H9 (cell line): Measurements from ENCODE around the gene B3GNT3. TPM values are rescaled to one million over a fixed set of nuclear protein-coding genes. Genes with fewer than 3 reads are reported as not detected.
A peak's percentile ranks its signal among the peaks of the same experiment; 100 is the strongest.

Experiments used
- DNase-seq: peaks from one replicate; pipeline ENCODE4 v3.0.0-alpha.2; 2017
- H2AFZ ChIP-seq: one replicate; pipeline ENCODE4 v1.6.1; 2013; ENCODE audit warnings: mild to moderate bottlenecking, low read length, control low read depth, moderate library complexity
- H2AK5ac ChIP-seq: 2 replicates; pipeline ENCODE4 v1.6.1; 2013; ENCODE audit warnings: low read length, control low read depth, mixed read lengths; ENCODE audit not compliant: insufficient read length
- H2BK120ac ChIP-seq: one replicate; pipeline ENCODE4 v1.6.1; 2013; ENCODE audit warnings: low read depth, mild to moderate bottlenecking, low read length, control low read depth, inconsistent platforms; ENCODE audit not compliant: poor library complexity, severe bottlenecking
- H2BK12ac ChIP-seq: 2 replicates; pipeline ENCODE4 v1.6.1; 2013; ENCODE audit warnings: low read length, control low read depth, mixed read lengths, low read depth; ENCODE audit not compliant: insufficient read length
- H2BK15ac ChIP-seq: 2 replicates; pipeline ENCODE4 v1.6.1; 2013; ENCODE audit warnings: low read depth, low read length, control low read depth
- H2BK20ac ChIP-seq: one replicate; pipeline ENCODE4 v1.6.1; 2013; ENCODE audit warnings: low read depth, mild to moderate bottlenecking, low read length, control low read depth, inconsistent platforms; ENCODE audit not compliant: poor library complexity, severe bottlenecking
- H2BK5ac ChIP-seq: 2 replicates; pipeline ENCODE4 v1.6.1; 2013; ENCODE audit warnings: low read length, control low read depth, mixed read lengths; ENCODE audit not compliant: insufficient read length
- H3K14ac ChIP-seq: 2 replicates; pipeline ENCODE4 v1.6.1; 2013; ENCODE audit warnings: low read length, control low read depth; ENCODE audit not compliant: insufficient read depth
- H3K18ac ChIP-seq: 2 replicates; pipeline ENCODE4 v1.6.1; 2013; ENCODE audit warnings: low read depth, mild to moderate bottlenecking, mixed read lengths, low read length, control low read depth; ENCODE audit not compliant: insufficient read length
- H3K23ac ChIP-seq: 2 replicates; pipeline ENCODE4 v1.6.1; 2013; ENCODE audit warnings: low read length, control low read depth, mixed read lengths, low read depth; ENCODE audit not compliant: insufficient read length
- H3K23me2 ChIP-seq: 2 replicates; pipeline ENCODE4 v1.6.1; 2013; ENCODE audit warnings: low read depth, mild to moderate bottlenecking, mixed read lengths, low read length, control low read depth; ENCODE audit not compliant: insufficient read length, poor library complexity, severe bottlenecking
- H3K27ac ChIP-seq: 2 replicates; pipeline ENCODE4 v1.5.1; 2013; ENCODE audit warnings: low read length, control low read depth, mixed read lengths, low read depth; ENCODE audit not compliant: insufficient read length
- H3K27me3 ChIP-seq: 2 replicates; pipeline ENCODE4 v1.6.1; 2013; ENCODE audit warnings: low read length, control low read depth, inconsistent platforms; ENCODE audit not compliant: insufficient read depth
- H3K4ac ChIP-seq: 2 replicates; pipeline ENCODE4 v1.6.1; 2013; ENCODE audit warnings: low read depth, mild to moderate bottlenecking, control low read depth, inconsistent platforms, low read length, moderate library complexity
- H3K4me1 ChIP-seq: 2 replicates; pipeline ENCODE4 v1.6.1; 2013; ENCODE audit warnings: low read length, control low read depth, inconsistent platforms; ENCODE audit not compliant: insufficient read depth
- H3K4me2 ChIP-seq: 2 replicates; pipeline ENCODE4 v1.6.1; 2013; ENCODE audit warnings: low read length, control low read depth, mixed read lengths; ENCODE audit not compliant: insufficient read length, insufficient read depth
- H3K56ac ChIP-seq: 2 replicates; pipeline ENCODE4 v1.6.1; 2013; ENCODE audit warnings: low read depth, mild to moderate bottlenecking, mixed read lengths, low read length, control low read depth; ENCODE audit not compliant: insufficient read length
- H3K79me1 ChIP-seq: 2 replicates; pipeline ENCODE4 v1.6.1; 2013; ENCODE audit warnings: low read depth, mild to moderate bottlenecking, moderate library complexity, low read length, control low read depth, inconsistent platforms; ENCODE audit not compliant: insufficient read depth, poor library complexity, severe bottlenecking
- H3K79me2 ChIP-seq: 2 replicates; pipeline ENCODE4 v1.6.1; 2013; ENCODE audit warnings: low read length, control low read depth, inconsistent platforms; ENCODE audit not compliant: insufficient read depth
- H3K9ac ChIP-seq: 2 replicates; pipeline ENCODE4 v1.6.1; 2013; ENCODE audit warnings: low read length, control low read depth, mixed read lengths; ENCODE audit not compliant: insufficient read length; ENCODE audit errors: extremely low read depth
- H3K9me3 ChIP-seq: one replicate; pipeline ENCODE4 v1.6.1; 2013; ENCODE audit warnings: low read depth, low read length, inconsistent platforms; ENCODE audit not compliant: control insufficient read depth
- H3T11ph ChIP-seq: one replicate; pipeline ENCODE4 v1.6.1; 2013; ENCODE audit warnings: mild to moderate bottlenecking, low read length, control low read depth, inconsistent platforms
- H4K20me1 ChIP-seq: one replicate; pipeline ENCODE4 v1.6.1; 2013; ENCODE audit not compliant: control insufficient read depth, insufficient read length, insufficient read depth
- H4K5ac ChIP-seq: 2 replicates; pipeline ENCODE4 v1.6.1; 2013; ENCODE audit warnings: low read depth, mild to moderate bottlenecking, mixed read lengths, low read length, control low read depth; ENCODE audit not compliant: insufficient read length
- H4K8ac ChIP-seq: replicated peaks from 2 replicates; pipeline ENCODE4 v1.6.1; 2013; ENCODE audit warnings: low read length, control low read depth, mixed read lengths, low read depth; ENCODE audit not compliant: insufficient read length
- H4K91ac ChIP-seq: 2 replicates; pipeline ENCODE4 v1.6.1; 2013; ENCODE audit warnings: low read depth, mild to moderate bottlenecking, moderate library complexity, mixed read lengths, low read length, control low read depth; ENCODE audit not compliant: insufficient read length
- H3K27ac Mint-ChIP-seq, 3 experiments: 2 replicates in 2 of 3; 3 replicates in 1 of 3; pipeline ENCODE4 v1.8.0; 2020 to 2021; ENCODE audit warnings: mixed read lengths in 3 of 3, mild to moderate bottlenecking in 1 of 3, moderate library complexity in 1 of 3
- H3K27me3 Mint-ChIP-seq: 2 replicates; pipeline ENCODE4 v1.8.0; 2021; ENCODE audit warnings: low read depth, mild to moderate bottlenecking, moderate library complexity, mixed read lengths
- H3K36me3 Mint-ChIP-seq, 3 experiments: 2 replicates in 2 of 3; 3 replicates in 1 of 3; pipeline ENCODE4 v1.8.0; 2020 to 2021; ENCODE audit warnings: low read depth in 3 of 3, mixed read lengths in 3 of 3; ENCODE audit not compliant: insufficient read depth in 1 of 3
- H3K4me1 Mint-ChIP-seq, 2 experiments: 2 replicates each; pipeline ENCODE4 v1.8.0; 2020; ENCODE audit warnings: mixed read lengths in 2 of 2
- H3K4me3 Mint-ChIP-seq, 2 experiments: 2 replicates in 1 of 2; 3 replicates in 1 of 2; pipeline ENCODE4 v1.8.0; 2020 to 2021; ENCODE audit warnings: mild to moderate bottlenecking in 2 of 2, mixed read lengths in 2 of 2, moderate library complexity in 1 of 2
- H3K9me3 Mint-ChIP-seq, 2 experiments: 2 replicates in 1 of 2; 3 replicates in 1 of 2; pipeline ENCODE4 v1.8.0; 2020; ENCODE audit warnings: mild to moderate bottlenecking in 2 of 2, mixed read lengths in 2 of 2, moderate library complexity in 1 of 2
- WGBS: extraction: QIAGEN DNeasy Blood & Tissue Kit; methylation state at CpG from one replicate; pipeline ENCODE4 v1.1.7; 2013; ENCODE audit warnings: missing lambda C conversion rate, low lambda C conversion rate, mixed read lengths; ENCODE audit not compliant: insufficient read length; ENCODE audit errors: extremely low coverage; 5-methylcytosine and 5-hydroxymethylcytosine counted together
- total RNA-seq: library from RNA; stranded (reverse); gene quantifications from 2 replicates; pipeline ENCODE4 v1.2.1, GENCODE V29; 2021
- TF ChIP-seq, protein P1 (sequence below): fragments of 200-600 bp; sonication (generic); conservative IDR thresholded peaks from 3 replicates; pipeline ENCODE4 v1.8.0; 2021; ENCODE audit warnings: antibody characterized with exemption, mild to moderate bottlenecking

B3GNT3 gene
- total RNA-seq, 1 experiment from 2014 or later, result 0.96 TPM

DNA sequence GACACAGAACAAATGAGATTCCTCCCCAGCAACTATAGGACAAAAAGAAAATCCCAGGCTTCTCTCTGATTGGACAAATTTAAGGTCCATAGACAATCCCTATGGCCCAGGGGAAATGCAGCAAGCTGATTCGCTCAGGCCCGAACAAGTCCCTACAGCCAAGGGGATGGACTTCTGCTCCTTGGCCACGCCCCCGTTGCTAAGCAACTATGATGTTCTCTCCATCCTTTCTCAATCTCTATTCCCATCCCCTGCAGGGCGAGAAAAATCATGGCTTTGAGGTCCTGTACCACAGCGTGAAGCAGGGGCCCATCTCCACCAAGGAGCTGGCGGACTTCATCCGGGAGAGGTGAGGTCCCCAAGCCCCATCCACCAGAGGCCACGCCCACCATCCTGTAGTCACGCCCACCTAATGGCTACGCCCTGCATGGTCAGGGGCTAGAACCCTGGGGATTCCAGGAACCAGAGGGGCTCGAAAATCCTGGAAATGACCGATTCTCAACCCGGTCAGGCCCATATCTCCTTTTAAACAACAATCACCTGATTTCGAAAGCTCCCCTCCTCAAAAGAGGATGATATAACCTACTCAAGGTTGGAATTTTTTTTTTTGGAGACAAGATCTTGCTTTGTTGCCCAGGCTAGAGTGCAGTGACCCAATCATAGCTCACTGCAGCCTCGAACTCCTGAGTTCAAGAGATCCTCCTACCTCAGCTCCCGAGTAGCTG lies 32.3 kb upstream of the B3GNT3 start:
- Histone ChIP-seq H3K4ac (no peak overlapping the region), H2AFZ (no peak overlapping the region), H2AK5ac (no peak overlapping the region), H3K79me1 (no peaks in the 10 kb centered on the region), H3K27me3 (no peaks in the 10 kb centered on the region), H3K18ac (no peak overlapping the region), H4K20me1 (no peaks in the 10 kb centered on the region), H2BK120ac (no peak overlapping the region), H3K4me2 (peak overlapping the region; percentile 7), H3K14ac (no peak overlapping the region), H2BK20ac (no peak overlapping the region), H3K23ac (no peak overlapping the region), H4K8ac (no peak overlapping the region), H3K9me3 (no peaks in the 10 kb centered on the region), H3K56ac (no peak overlapping the region), H3K23me2 (no peaks in the 10 kb centered on the region), H3K79me2 (no peaks in the 10 kb centered on the region), H3K27ac (no peak overlapping the region), H2BK15ac (no peak overlapping the region), H3T11ph (no peak overlapping the region), H2BK5ac (no peak overlapping the region), H4K91ac (no peak overlapping the region), H3K9ac (no peak overlapping the region), H2BK12ac (no peak overlapping the region), H4K5ac (no peak overlapping the region), H3K4me1 (no peaks in the 10 kb centered on the region)
- peak; percentile 97 for DNase-seq
- no CpG with 5 or more reads among the region's 17 CpGs for WGBS
- Mint-ChIP-seq H3K27ac (peak overlapping the region; percentile 72 to 96 (median 95); a peak in 5 of 7 replicates), H3K27me3 (no peaks in the 10 kb centered on the region), H3K36me3 (peaks cover 3 to 10% (median 4%) of the 10 kb centered on the region in 3 experiments; a peak in 5 of 7 replicates), H3K9me3 (no peaks in the 10 kb centered on the region; a peak in 2 of 5 replicates), H3K4me3 (peak overlapping the region in 1 of 2 experiments; percentile 76; a peak in 3 of 5 replicates), H3K4me1 (peaks cover 5 to 13% of the 10 kb centered on the region in 2 experiments)
- TF ChIP-seq, protein P1, sequence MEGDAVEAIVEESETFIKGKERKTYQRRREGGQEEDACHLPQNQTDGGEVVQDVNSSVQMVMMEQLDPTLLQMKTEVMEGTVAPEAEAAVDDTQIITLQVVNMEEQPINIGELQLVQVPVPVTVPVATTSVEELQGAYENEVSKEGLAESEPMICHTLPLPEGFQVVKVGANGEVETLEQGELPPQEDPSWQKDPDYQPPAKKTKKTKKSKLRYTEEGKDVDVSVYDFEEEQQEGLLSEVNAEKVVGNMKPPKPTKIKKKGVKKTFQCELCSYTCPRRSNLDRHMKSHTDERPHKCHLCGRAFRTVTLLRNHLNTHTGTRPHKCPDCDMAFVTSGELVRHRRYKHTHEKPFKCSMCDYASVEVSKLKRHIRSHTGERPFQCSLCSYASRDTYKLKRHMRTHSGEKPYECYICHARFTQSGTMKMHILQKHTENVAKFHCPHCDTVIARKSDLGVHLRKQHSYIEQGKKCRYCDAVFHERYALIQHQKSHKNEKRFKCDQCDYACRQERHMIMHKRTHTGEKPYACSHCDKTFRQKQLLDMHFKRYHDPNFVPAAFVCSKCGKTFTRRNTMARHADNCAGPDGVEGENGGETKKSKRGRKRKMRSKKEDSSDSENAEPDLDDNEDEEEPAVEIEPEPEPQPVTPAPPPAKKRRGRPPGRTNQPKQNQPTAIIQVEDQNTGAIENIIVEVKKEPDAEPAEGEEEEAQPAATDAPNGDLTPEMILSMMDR, result no peak
